Lung (tissue), 12 donors: ENCODE data around the gene LIX1. TPM values are rescaled to one million over a fixed set of nuclear protein-coding genes. Genes with fewer than 3 reads are reported as not detected.

Experiments used
- ATAC-seq: fragments of 200-7000 bp; cut with Tn5 transposase; one replicate; pipeline ENCODE4 v1.9.1; 2020; ENCODE audit warnings: moderate number of reproducible peaks; ENCODE audit not compliant: insufficient read depth, low FRiP score
- DNase-seq, 3 donors: peaks; one replicate each; pipeline ENCODE4 v3.0.0-alpha.2; 2013 to 2017
- H3K27ac ChIP-seq, 2 donors: one replicate each; pipeline ENCODE4 v1.5.1; 2013; ENCODE audit warnings: mild to moderate bottlenecking in 2 of 2, moderate library complexity in 2 of 2, control low read depth in 1 of 2, inconsistent platforms in 1 of 2, low read depth in 1 of 2, low read length in 1 of 2
- H3K27me3 ChIP-seq, 3 donors: one replicate each; pipeline ENCODE4 v1.5.1; 2013; ENCODE audit warnings: low read length in 2 of 3; ENCODE audit not compliant: control insufficient read depth in 3 of 3, insufficient read depth in 3 of 3
- H3K36me3 ChIP-seq, 4 donors: one replicate each; pipeline ENCODE4 v1.5.1; 2013; ENCODE audit warnings: low read length in 4 of 4, mild to moderate bottlenecking in 1 of 4, moderate library complexity in 1 of 4; ENCODE audit not compliant: control insufficient read depth in 4 of 4, insufficient read depth in 4 of 4
- H3K4me1 ChIP-seq, 5 donors: one replicate each; pipeline ENCODE4 v1.5.1; 2013; ENCODE audit warnings: low read length in 5 of 5, mild to moderate bottlenecking in 2 of 5, moderate library complexity in 1 of 5; ENCODE audit not compliant: control insufficient read depth in 5 of 5, insufficient read depth in 5 of 5
- H3K4me3 ChIP-seq: one replicate; pipeline ENCODE4 v1.5.1; 2013; ENCODE audit warnings: mild to moderate bottlenecking, control low read depth, moderate library complexity
- H3K9ac ChIP-seq, 2 donors: one replicate each; pipeline ENCODE4 v1.5.1; 2013; ENCODE audit warnings: low read length in 2 of 2, control low read depth in 1 of 2; ENCODE audit not compliant: insufficient read depth in 1 of 2
- H3K9me3 ChIP-seq, 4 donors: one replicate each; pipeline ENCODE4 v1.5.1; 2013; ENCODE audit warnings: low read length in 3 of 4, mild to moderate bottlenecking in 1 of 4, moderate library complexity in 1 of 4; ENCODE audit not compliant: control insufficient read depth in 4 of 4, insufficient read depth in 3 of 4
- WGBS, 2 donors: extraction: QIAGEN DNeasy Blood & Tissue Kit; methylation state at CpG; one replicate each; pipeline ENCODE4 v1.1.7; 2013; 5-methylcytosine and 5-hydroxymethylcytosine counted together
- polyA plus RNA-seq, 2 donors: library from polyadenylated mRNA; stranded (reverse); fragments of 200-250 nt; gene quantifications; one replicate each; pipeline ENCODE4 v1.2.1, GENCODE V29; 2013
- total RNA-seq, 2 donors: library from RNA; depleted of rRNA in 1 of 2; stranded (reverse); fragments of >200 nt in 1 of 2; gene quantifications; one replicate each; pipeline ENCODE4 v1.2.1, GENCODE V29; 2014 to 2021
- TF ChIP-seq, protein P1 (sequence below): IDR thresholded peaks from 2 replicates; pipeline ENCODE4 v1.5.1; 2012; ENCODE audit warnings: mild to moderate bottlenecking; ENCODE audit errors: control extremely low read depth, extremely low read depth
- donor health status: control.
- donor health status: control.
- donor health status: Bipolar disorder and iron deficiency.
- donor health status: healthy.
- donor health status: DM: yes; HTN: yes; CAD: no.

Gene LIX1
- total and polyA plus RNA-seq, 4 donors, result 0.11 TPM; not detected in 3

DNA sequence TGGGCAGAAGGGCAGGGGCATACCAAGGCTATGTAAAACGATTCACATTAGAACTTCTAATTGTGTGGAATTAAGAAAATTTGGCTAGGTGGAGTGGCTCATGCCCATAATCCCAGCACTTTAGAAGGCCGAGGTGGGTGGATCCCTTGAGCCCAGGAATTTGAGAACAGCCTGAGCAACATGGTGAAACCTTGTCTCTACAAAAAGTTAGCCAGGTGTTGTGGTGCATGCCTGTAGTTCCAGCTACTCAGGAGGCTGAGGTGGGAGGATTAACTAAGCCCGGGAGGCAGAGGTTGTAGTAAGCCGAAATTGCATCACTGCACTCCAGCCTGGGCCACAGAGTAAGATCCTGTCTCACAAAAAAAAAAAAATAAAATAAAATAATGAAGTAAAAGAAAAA is 65.2 kb downstream of the LIX1 start:
- TF ChIP-seq, protein P1, sequence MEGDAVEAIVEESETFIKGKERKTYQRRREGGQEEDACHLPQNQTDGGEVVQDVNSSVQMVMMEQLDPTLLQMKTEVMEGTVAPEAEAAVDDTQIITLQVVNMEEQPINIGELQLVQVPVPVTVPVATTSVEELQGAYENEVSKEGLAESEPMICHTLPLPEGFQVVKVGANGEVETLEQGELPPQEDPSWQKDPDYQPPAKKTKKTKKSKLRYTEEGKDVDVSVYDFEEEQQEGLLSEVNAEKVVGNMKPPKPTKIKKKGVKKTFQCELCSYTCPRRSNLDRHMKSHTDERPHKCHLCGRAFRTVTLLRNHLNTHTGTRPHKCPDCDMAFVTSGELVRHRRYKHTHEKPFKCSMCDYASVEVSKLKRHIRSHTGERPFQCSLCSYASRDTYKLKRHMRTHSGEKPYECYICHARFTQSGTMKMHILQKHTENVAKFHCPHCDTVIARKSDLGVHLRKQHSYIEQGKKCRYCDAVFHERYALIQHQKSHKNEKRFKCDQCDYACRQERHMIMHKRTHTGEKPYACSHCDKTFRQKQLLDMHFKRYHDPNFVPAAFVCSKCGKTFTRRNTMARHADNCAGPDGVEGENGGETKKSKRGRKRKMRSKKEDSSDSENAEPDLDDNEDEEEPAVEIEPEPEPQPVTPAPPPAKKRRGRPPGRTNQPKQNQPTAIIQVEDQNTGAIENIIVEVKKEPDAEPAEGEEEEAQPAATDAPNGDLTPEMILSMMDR, result no peak
- DNase-seq, result no peak
- Histone ChIP-seq H3K9ac (no peak overlapping the region), H3K36me3 (no peaks in the 10 kb centered on the region), H3K27me3 (no peaks in the 10 kb centered on the region), H3K4me3 (no peak overlapping the region), H3K9me3 (no peaks in the 10 kb centered on the region), H3K4me1 (peaks cover 0 to 8% (median 0%) of the 10 kb centered on the region in 5 donors), H3K27ac (no peak overlapping the region)
- ATAC-seq, result no peak
- 88 to 91% methylated on average over 4 of the region's 4 CpGs for WGBS, 2 donors

DNA sequence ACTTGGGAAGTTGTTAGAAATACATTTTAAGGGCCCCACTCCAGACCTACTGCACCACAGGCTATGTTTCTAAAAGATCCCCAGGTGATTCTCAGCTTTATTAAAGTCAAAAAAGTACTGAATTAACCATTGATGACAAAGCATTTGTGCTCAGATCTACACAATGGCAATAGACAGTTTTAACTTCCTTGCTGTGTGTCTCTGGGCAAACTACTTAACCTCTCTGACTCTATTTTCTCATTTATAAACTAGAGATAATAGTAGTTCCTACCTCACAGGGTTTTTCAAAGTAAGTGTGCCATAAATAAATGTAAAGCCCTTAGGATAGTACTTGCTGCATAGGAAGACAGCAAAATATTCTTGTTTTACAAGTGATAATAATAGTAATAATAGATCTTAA is 66.3 kb downstream of the LIX1 start:
- H3K9me3 ChIP-seq, result no peaks in the 10 kb centered on the region
- TF ChIP-seq, protein P1, result no peak
- H3K4me3 ChIP-seq, result no peak overlapping the region
- no peaks in the 10 kb centered on the region for H3K4me1 ChIP-seq
- no peaks in the 10 kb centered on the region for H3K36me3 ChIP-seq
- H3K27ac ChIP-seq, result no peak overlapping the region
- H3K27me3 ChIP-seq, result no peaks in the 10 kb centered on the region
- no peak for DNase-seq
- H3K9ac ChIP-seq, result no peak overlapping the region
- ATAC-seq, result no peak

DNA sequence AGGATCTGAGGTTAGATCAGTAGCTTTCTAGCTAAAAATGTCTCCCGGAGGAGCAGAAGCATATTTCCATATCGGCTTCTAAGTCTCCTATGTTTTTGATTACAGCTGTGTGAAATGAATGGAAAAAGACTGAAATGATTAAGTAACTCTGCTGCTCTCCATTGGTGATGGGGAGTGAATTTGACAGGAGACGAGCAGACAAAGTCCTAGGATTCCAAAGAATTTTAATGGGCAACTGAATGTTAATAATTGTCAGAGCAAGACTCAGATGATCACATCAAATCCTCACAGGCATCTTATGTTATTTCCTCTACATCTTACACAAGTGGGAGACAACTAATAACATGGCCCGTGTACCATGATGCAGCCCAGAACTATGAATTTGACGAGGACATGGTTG is 66.8 kb downstream of the LIX1 start:
- TF ChIP-seq, protein P1, result no peak

GRCh38 chr5:97074859-97075489 is 67.4 kb downstream of the LIX1 start:
- no peak overlapping the region for H3K9ac ChIP-seq
- no peak overlapping the region for H3K4me3 ChIP-seq
- 28 to 36% methylated on average over 4 of the region's 4 CpGs for WGBS, 2 donors
- no peaks in the 10 kb centered on the region for H3K27me3 ChIP-seq
- TF ChIP-seq, protein P1, result no peak
- ATAC-seq (no peak), DNase-seq (no peak)
- H3K27ac ChIP-seq, result no peak overlapping the region
- no peaks in the 10 kb centered on the region for H3K4me1 ChIP-seq
- H3K36me3 ChIP-seq, result no peaks in the 10 kb centered on the region
- H3K9me3 ChIP-seq, result no peaks in the 10 kb centered on the region

More for the DNA sequence above, 66.8 kb downstream of the LIX1 start:
- Histone ChIP-seq H3K4me1 (no peaks in the 10 kb centered on the region), H3K27me3 (no peaks in the 10 kb centered on the region), H3K9ac (no peak overlapping the region), H3K36me3 (no peaks in the 10 kb centered on the region), H3K9me3 (no peaks in the 10 kb centered on the region), H3K4me3 (no peak overlapping the region), H3K27ac (no peak overlapping the region)
- 87 to 92% methylated on average over 5 of the region's 5 CpGs for WGBS, 2 donors
- no peak for DNase-seq
- ATAC-seq, result no peak
